ENCODE results near the gene MYF6.

DNA sequence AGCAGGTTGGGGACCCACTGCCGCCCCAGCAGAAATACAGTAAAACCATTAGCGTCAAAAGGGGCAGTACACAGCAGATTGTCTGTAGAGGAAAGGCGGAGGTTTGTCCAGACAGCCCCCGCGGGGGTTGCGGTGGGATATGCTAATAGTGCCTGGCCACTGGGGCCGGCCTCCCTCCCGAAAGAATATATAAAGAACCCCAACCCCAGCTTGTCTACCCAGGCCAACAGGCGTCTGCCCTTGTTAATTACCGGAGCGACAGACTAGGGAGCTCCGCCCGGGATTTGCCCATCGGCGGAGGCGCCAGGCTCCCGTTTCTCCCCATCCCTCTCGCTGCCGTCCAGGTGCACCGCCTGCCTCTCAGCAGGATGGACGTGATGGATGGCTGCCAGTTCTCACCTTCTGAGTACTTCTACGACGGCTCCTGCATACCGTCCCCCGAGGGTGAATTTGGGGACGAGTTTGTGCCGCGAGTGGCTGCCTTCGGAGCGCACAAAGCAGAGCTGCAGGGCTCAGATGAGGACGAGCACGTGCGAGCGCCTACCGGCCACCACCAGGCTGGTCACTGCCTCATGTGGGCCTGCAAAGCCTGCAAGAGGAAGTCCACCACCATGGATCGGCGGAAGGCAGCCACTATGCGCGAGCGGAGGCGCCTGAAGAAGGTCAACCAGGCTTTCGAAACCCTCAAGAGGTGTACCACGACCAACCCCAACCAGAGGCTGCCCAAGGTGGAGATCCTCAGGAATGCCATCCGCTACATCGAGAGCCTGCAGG lies 9.4 kb downstream of the MYF6 start, which contains the start of gene MYF5:
- TF ChIP-seq CTCF (IDR thresholded peaks at IDR 0.05) = no peak
- no peak for TF ChIP-seq POLR2A (IDR thresholded peaks at IDR 0.05)

Measured in prostate gland (tissue), 2 donors.